HEK293 (cell line): ENCODE data around the gene TRAPPC4.
A peak's percentile ranks its signal among the peaks of the same experiment; 100 is the strongest.

Experiments
- CTCF ChIA-PET: fragments of 350-600 bp; formaldehyde crosslinking; extraction: SDS; loops from one replicate; lab custom pipeline; 2021; ENCODE audit warnings: antibody characterized with exemption; lab: Yijun Ruan, JAX
- POLR2A ChIA-PET: fragments of 300-600 bp; formaldehyde crosslinking; extraction: SDS; loops from one replicate; lab custom pipeline; 2020; ENCODE audit warnings: antibody characterized with exemption, inconsistent platforms; lab: Yijun Ruan, JAX
- H3K27ac ChIP-seq: fragments of 200-500 bp; sonication (Bioruptor generic); 2 replicates; pipeline ENCODE4 v1.5.1; 2014; ENCODE audit warnings: low read depth, low read length, control low read depth, inconsistent platforms; ENCODE audit errors: extremely low read depth
- H3K36me3 ChIP-seq, 2 experiments: fragments of 200-500 bp in 1 of 2; sonication (Bioruptor generic) in 1 of 2; 1 replicate in 1 of 2; 2 replicates in 1 of 2; pipeline ENCODE4 v1.5.1; 2014 to 2017; ENCODE audit warnings: inconsistent platforms in 2 of 2, low read length in 2 of 2; ENCODE audit not compliant: control insufficient read depth in 2 of 2, insufficient read depth in 1 of 2
- H3K4me1 ChIP-seq: fragments of 200-500 bp; sonication (Bioruptor generic); 2 replicates; pipeline ENCODE4 v1.5.1; 2014; ENCODE audit warnings: mild to moderate bottlenecking, low read length, inconsistent platforms; ENCODE audit not compliant: control insufficient read depth, insufficient read depth
- H3K4me3 ChIP-seq: 2 replicates; pipeline ENCODE4 v1.5.1; 2011; ENCODE audit warnings: low read depth, mild to moderate bottlenecking, control low read depth, low read length, moderate library complexity
- H3K9me3 ChIP-seq: fragments of 200-500 bp; sonication (Bioruptor generic); 2 replicates; pipeline ENCODE4 v1.5.1; 2014; ENCODE audit warnings: low read depth, low read length, inconsistent platforms; ENCODE audit not compliant: control insufficient read depth, insufficient read depth
- BCL11A ChIP-seq: fragments of 450-650 bp; formaldehyde crosslinking; IDR thresholded peaks from 2 replicates; pipeline ENCODE4 v1.5.1; 2016; ENCODE audit warnings: low read depth, missing biosample characterization, missing genetic modification characterization
- KLF17 ChIP-seq: fragments of 450-650 bp; formaldehyde crosslinking; IDR thresholded peaks from 2 replicates; pipeline ENCODE4 v1.5.1; 2016; ENCODE audit warnings: missing biosample characterization, missing genetic modification characterization
- PRDM6 ChIP-seq: fragments of 450-650 bp; formaldehyde crosslinking; IDR thresholded peaks from 2 replicates; pipeline ENCODE4 v1.5.1; 2017; ENCODE audit warnings: missing biosample characterization, missing genetic modification characterization
- REST ChIP-seq: fragments of 450-650 bp; formaldehyde crosslinking; IDR thresholded peaks from 2 replicates; pipeline ENCODE4 v1.5.1; 2016; ENCODE audit warnings: missing biosample characterization, missing genetic modification characterization
- ZBTB17 ChIP-seq: fragments of 450-650 bp; formaldehyde crosslinking; IDR thresholded peaks from 2 replicates; pipeline ENCODE4 v1.5.1; 2016; ENCODE audit warnings: missing biosample characterization, missing genetic modification characterization
- ZBTB26 ChIP-seq: fragments of 450-650 bp; formaldehyde crosslinking; optimal IDR thresholded peaks from 2 replicates; pipeline ENCODE3; 2016; ENCODE audit warnings: missing biosample characterization, mild to moderate bottlenecking, missing genetic modification characterization
- ZEB2 ChIP-seq: fragments of 450-650 bp; formaldehyde crosslinking; IDR thresholded peaks from 2 replicates; pipeline ENCODE4 v1.5.1; 2016; ENCODE audit warnings: missing biosample characterization, missing genetic modification characterization
- ZFP37 ChIP-seq: fragments of 450-650 bp; formaldehyde crosslinking; IDR thresholded peaks from 2 replicates; pipeline ENCODE4 v1.5.1; 2016; ENCODE audit warnings: missing biosample characterization, missing genetic modification characterization
- ZNF10 ChIP-seq: fragments of 450-650 bp; formaldehyde crosslinking; IDR thresholded peaks from 2 replicates; pipeline ENCODE4 v1.5.1; 2017; ENCODE audit warnings: missing biosample characterization, missing genetic modification characterization
- ZNF280D ChIP-seq: fragments of 450-650 bp; formaldehyde crosslinking; IDR thresholded peaks from 2 replicates; pipeline ENCODE4 v1.5.1; 2016; ENCODE audit warnings: missing biosample characterization, missing genetic modification characterization
- ZNF544 ChIP-seq: fragments of 450-650 bp; formaldehyde crosslinking; IDR thresholded peaks from 2 replicates; pipeline ENCODE4 v1.5.0; 2017; ENCODE audit warnings: missing biosample characterization, missing genetic modification characterization
- ZNF621 ChIP-seq: fragments of 450-650 bp; formaldehyde crosslinking; IDR thresholded peaks from 2 replicates; pipeline ENCODE4 v1.5.1; 2017; ENCODE audit warnings: missing biosample characterization, missing genetic modification characterization
- ZNF670 ChIP-seq: fragments of 450-650 bp; formaldehyde crosslinking; IDR thresholded peaks from 2 replicates; pipeline ENCODE4 v1.5.1; 2016; ENCODE audit warnings: missing biosample characterization, missing genetic modification characterization, low read depth
- ZNF677 ChIP-seq: fragments of 450-650 bp; IDR thresholded peaks from 2 replicates; pipeline ENCODE4 v1.5.0; 2018; ENCODE audit warnings: missing biosample characterization, mild to moderate bottlenecking, missing genetic modification characterization, moderate library complexity
- ZSCAN23 ChIP-seq: fragments of 450-650 bp; formaldehyde crosslinking; IDR thresholded peaks from 2 replicates; pipeline ENCODE4 v1.5.1; 2016; ENCODE audit warnings: missing biosample characterization, missing genetic modification characterization

Gene TRAPPC4

GRCh38 chr11:119052163-119052814, 33.7 kb downstream of the TRAPPC4 start:
- CTCF ChIA-PET, result interaction anchor here (0.6 kb wide), 1 partner anchor 24 kb away, joined by 3 read pairs; no protein-coding TSS in a partner anchor
- H3K27ac ChIP-seq, result no peak overlapping the region
- H3K36me3 ChIP-seq, result peaks cover 4 to 86% of the 10 kb centered on the region in 2 experiments; a peak in 1 of 3 replicates
- POLR2A ChIA-PET, result interaction anchor here (0.6 to 1.3 kb wide), 2 partner anchors 33 to 36 kb away, joined by 4 read pairs; partner anchors contain the start of gene HMBS
- no peak overlapping the region for H3K4me3 ChIP-seq
- H3K4me1 ChIP-seq, result no peaks in the 10 kb centered on the region
- TF ChIP-seq ZNF280D (tag by site-specific recombination) (no peak), PRDM6 (tag by site-specific recombination) (no peak), ZNF544 (tag by site-specific recombination) (no peak), ZNF621 (tag by site-specific recombination) (no peak), REST (tag by site-specific recombination) (no peak), ZBTB26 (tag by site-specific recombination) (no peak), ZEB2 (tag by site-specific recombination) (no peak), ZNF10 (tag by site-specific recombination) (no peak), ZSCAN23 (tag by site-specific recombination) (no peak), ZNF677 (tag by site-specific recombination) (no peak), BCL11A (no peak)
- H3K9me3 ChIP-seq, result no peaks in the 10 kb centered on the region

- POLR2A ChIA-PET, result interaction anchor here (0.6 to 1.1 kb wide), 2 partner anchors 13 to 31 kb away, joined by 5 to 6 read pairs; partner anchors contain the start of gene HMBS
- CTCF ChIA-PET, result interaction anchor here (0.7 to 1.8 kb wide), 2 partner anchors 11 to 286 kb away, joined by 3 to 6 read pairs; no protein-coding TSS in a partner anchor
Measured at GRCh38 chr11:119054418-119054817, 35.9 kb downstream of the TRAPPC4 start.

More at GRCh38 chr11:119054418-119054817, 35.9 kb downstream of the TRAPPC4 start:
- no peaks in the 10 kb centered on the region for H3K4me1 ChIP-seq
- no peaks in the 10 kb centered on the region for H3K9me3 ChIP-seq
- TF ChIP-seq ZBTB17 (tag by site-specific recombination) (peak; percentile 69; the same call in 1 of the 2 replicates), KLF17 (tag by site-specific recombination) (no peak), ZNF670 (no peak), ZFP37 (tag by site-specific recombination) (no peak)
- H3K27ac ChIP-seq, result no peak overlapping the region
- H3K4me3 ChIP-seq, result no peak overlapping the region
- H3K36me3 ChIP-seq, result peaks cover 4 to 64% of the 10 kb centered on the region in 2 experiments; a peak in 1 of 3 replicates
